ENCODE data around the gene PAPOLG. TPM values are rescaled to one million over a fixed set of nuclear protein-coding genes. Genes with fewer than 3 reads are reported as not detected.
"Not testable (repeated sequence)": the region's sequence is repeated elsewhere in the genome, so short reads cannot be mapped to it uniquely, and the experiment has no call there.

The PAPOLG gene
- total and polyA plus RNA-seq, 2 of the 4 experiments (the other 2 are of a cell fraction) = 3.5 to 12.4 TPM

DNA sequence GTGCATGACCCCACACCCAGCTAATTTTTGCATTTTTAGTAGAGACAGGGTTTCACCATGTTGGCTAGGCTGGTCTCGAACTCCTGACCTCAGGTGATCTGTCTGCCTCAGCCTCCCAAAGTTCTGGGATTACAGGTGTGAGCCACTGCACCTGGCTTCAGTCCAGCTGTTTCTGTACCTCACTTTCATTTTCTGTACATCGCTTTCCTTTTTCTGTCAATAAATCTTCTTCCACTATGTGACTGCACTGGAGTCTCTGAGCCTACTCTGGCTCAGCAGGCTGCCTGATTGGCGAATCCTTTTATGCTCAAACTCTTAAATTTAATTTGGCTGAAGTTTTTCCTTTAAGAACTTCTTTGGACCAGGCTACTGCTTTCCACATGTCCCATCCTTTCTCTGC is 70.8 kb downstream of the PAPOLG start:
- H3K9me3 ChIP-seq (ENCODE audit: control insufficient read depth, insufficient read depth, low read length); H3K79me1 ChIP-seq (ENCODE audit: low read depth in 1 of 2, low read length in 2 of 2); H4K5ac ChIP-seq (ENCODE audit: low read depth, low read length); intact Hi-C loops (cut with micrococcal nuclease); in situ Hi-C loops (cut with MboI; ENCODE audit: low sequenced_read_pairs); H4K8ac ChIP-seq (ENCODE audit: low read depth in 2 of 2, low read length in 2 of 2); CTCF ChIA-PET; H2BK15ac ChIP-seq (ENCODE audit: low read depth, low read length); H3K56ac ChIP-seq (ENCODE audit: extremely low read depth, insufficient read depth, low read length); H4K91ac ChIP-seq (ENCODE audit: insufficient read depth, low read depth, low read length); DNase-seq; H3K4me1 ChIP-seq (ENCODE audit: control insufficient read depth, insufficient read depth, low read length); H2AK9ac ChIP-seq (replicated peaks; ENCODE audit: low read depth, low read length, poor library complexity); H3K9ac ChIP-seq (ENCODE audit: low read depth, low read length); H2BK20ac ChIP-seq (ENCODE audit: low read depth, low read length); H3K36me3 ChIP-seq (ENCODE audit: control insufficient read depth, insufficient read depth, low read length); H2AK5ac ChIP-seq (ENCODE audit: low read depth, low read length); H2AFZ ChIP-seq (replicated peaks; ENCODE audit: low read length, poor library complexity); H3K4me2 ChIP-seq (ENCODE audit: low read depth, low read length); H2BK120ac ChIP-seq (ENCODE audit: low read depth, low read length); H3K9me1 ChIP-seq (ENCODE audit: insufficient read depth, low read length); H3K23ac ChIP-seq (ENCODE audit: low read depth, low read length); H3K4ac ChIP-seq (ENCODE audit: low read depth, low read length); H3K14ac ChIP-seq (replicated peaks; ENCODE audit: low read depth, low read length); H4K20me1 ChIP-seq (ENCODE audit: insufficient read depth, low read length); dilution Hi-C loops (cut with HindIII; ENCODE audit: low sequenced_read_pairs, unreplicated experiment); H3K18ac ChIP-seq (ENCODE audit: low read depth, low read length); ATAC-seq (ENCODE audit: low read depth); BruUV-seq (replicated peaks); POLR2A ChIA-PET (ENCODE audit: unreplicated experiment); H3K4me3 ChIP-seq (ENCODE audit: insufficient read depth, low read depth, low read length); H2BK5ac ChIP-seq (ENCODE audit: low read depth, low read length, poor library complexity, severe bottlenecking); H3K27ac ChIP-seq (ENCODE audit: insufficient read depth, low read length): not testable (repeated sequence)
- 0% methylated on average over 1 of the region's 3 CpGs; no CpG with 5 or more reads in 1 of the 2 experiments for WGBS, 2 experiments (ENCODE audit: extremely low coverage in 2 of 2, insufficient read length in 1 of 2)
- peaks cover 16% of the 10 kb centered on the region for H3K27me3 ChIP-seq (ENCODE audit: control insufficient read depth, insufficient read depth, low read length)
